ENCODE results near the gene RAMACL. TPM values are rescaled to one million over a fixed set of nuclear protein-coding genes. Genes with fewer than 3 reads are reported as not detected.

The RAMACL gene
- total and polyA plus RNA-seq, 11 donors, result 0.27 to 2.0 (median 0.69) TPM

- Histone ChIP-seq H3K4me1 (peaks cover 0 to 22% (median 11%) of the 10 kb centered on the region in 12 donors), H3K27ac (no peak overlapping the region), H3K9me3 (no peaks in the 10 kb centered on the region), H3K36me3 (peaks cover 0 to 3% (median 0%) of the 10 kb centered on the region in 9 donors), H3K4me3 (no peak overlapping the region), H3K27me3 (no peaks in the 10 kb centered on the region)
- WGBS, 4 donors, result 93 to 95% (median 94%) methylated on average over 19 of the region's 19 CpGs
- no peak for ATAC-seq
- DNase-seq, result no peak
- intact Hi-C loops (cut with DNase I), result no loop called here
- TF ChIP-seq POLR2A (IDR thresholded peaks at IDR 0.05) (no peak), CTCF (IDR thresholded peaks at IDR 0.05) (no peak)
Measured at GRCh38 chr6:166545156-166546034, 41.1 kb downstream of the RAMACL start.

DNA sequence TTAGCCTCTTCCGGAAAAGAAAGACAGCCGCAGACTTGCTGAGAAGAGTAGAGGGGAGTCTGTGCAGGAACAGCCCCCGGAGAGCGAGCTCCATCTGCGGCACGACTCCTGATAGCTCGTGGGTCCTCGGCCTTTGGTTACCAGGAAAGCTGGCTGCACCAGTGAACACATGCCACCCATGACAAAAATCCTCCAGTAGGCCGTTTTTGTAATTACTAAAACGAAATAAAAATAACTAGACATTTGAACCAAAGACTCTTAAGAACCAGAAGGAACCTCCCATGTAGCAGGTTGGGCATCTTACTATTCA, 42.2 kb downstream of the RAMACL start:
- Histone ChIP-seq H3K4me3 (no peak overlapping the region), H3K36me3 (peaks cover 0 to 3% (median 0%) of the 10 kb centered on the region in 9 donors), H3K27me3 (no peaks in the 10 kb centered on the region), H3K27ac (no peak overlapping the region), H3K4me1 (peaks cover 0 to 33% (median 16%) of the 10 kb centered on the region in 12 donors), H3K9me3 (no peaks in the 10 kb centered on the region)
- 95 to 97% (median 96%) methylated on average over 10 of the region's 10 CpGs for WGBS, 4 donors
- no peak for ATAC-seq
- no peak for TF ChIP-seq CTCF (IDR thresholded peaks at IDR 0.05)
- TF ChIP-seq POLR2A (IDR thresholded peaks at IDR 0.05), result no peak
- no peak for DNase-seq
- intact Hi-C loops (cut with DNase I), result no loop called here

DNA sequence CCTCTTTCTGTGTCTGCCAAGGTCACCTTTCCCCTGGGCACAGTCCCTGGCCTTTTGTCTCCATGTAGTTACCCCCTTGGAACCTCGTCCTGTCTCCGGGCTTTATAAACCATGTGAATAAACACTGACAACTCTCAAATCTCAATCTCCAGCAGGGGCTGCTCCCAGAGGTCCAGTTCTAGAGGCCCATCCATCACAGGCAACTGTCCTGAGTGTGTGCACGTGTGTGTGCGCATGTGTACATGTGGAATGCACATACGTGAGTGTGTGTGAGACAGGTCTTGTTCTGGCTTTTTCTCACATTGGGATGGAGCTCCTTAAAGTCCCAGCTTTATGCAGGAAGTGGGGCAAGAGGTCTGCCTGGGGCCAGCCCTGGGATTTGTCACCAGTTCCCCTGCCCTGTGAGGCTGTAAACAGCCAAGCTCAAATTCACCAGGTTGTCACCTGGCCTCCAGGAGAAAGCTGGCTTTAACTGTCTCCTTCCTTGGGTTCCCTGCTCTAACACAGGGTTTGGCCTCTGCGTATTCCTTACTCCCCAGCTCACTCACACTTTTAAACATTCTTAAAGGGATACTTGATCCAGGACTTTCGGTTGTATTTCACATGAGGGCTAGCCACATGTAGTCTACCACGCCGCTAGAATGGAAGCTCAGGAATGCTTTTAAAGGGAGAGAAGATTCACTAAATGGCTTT, 42.7 kb downstream of the RAMACL start:
- Histone ChIP-seq H3K27me3 (no peaks in the 10 kb centered on the region), H3K4me1 (peaks cover 0 to 35% (median 17%) of the 10 kb centered on the region in 12 donors), H3K4me3 (no peak overlapping the region), H3K9me3 (no peaks in the 10 kb centered on the region), H3K27ac (no peak overlapping the region), H3K36me3 (peaks cover 0 to 3% (median 0%) of the 10 kb centered on the region in 9 donors)
- intact Hi-C loops (cut with DNase I), result no loop called here
- no peak for TF ChIP-seq CTCF (IDR thresholded peaks at IDR 0.05)
- no peak for TF ChIP-seq POLR2A (IDR thresholded peaks at IDR 0.05)
- WGBS, 4 donors, result 82 to 89% (median 86%) methylated on average over 9 of the region's 9 CpGs
- ATAC-seq, result no peak
- DNase-seq, result no peak

- 55 to 75% (median 60%) methylated on average over 4 of the region's 4 CpGs for WGBS, 4 donors
- peaks cover 0 to 15% (median 9%) of the 10 kb centered on the region in 9 donors for H3K36me3 ChIP-seq
- intact Hi-C loops (cut with DNase I), result no loop called here
- TF ChIP-seq CTCF (IDR thresholded peaks at IDR 0.05) (no peak), POLR2A (IDR thresholded peaks at IDR 0.05) (no peak)
- H3K27ac ChIP-seq, result peak overlapping the region in 9 of 12 donors; percentile 0 to 77 (median 63)
- peak overlapping the region in 3 of 12 donors; percentile 21 to 40 (median 26) for H3K4me3 ChIP-seq
- H3K27me3 ChIP-seq, result no peaks in the 10 kb centered on the region
- ATAC-seq, result peak in 2 of 4 donors; percentile 52 to 63
- no peaks in the 10 kb centered on the region for H3K9me3 ChIP-seq
- H3K4me1 ChIP-seq, result peaks cover 0 to 35% (median 17%) of the 10 kb centered on the region in 12 donors
- DNase-seq, result no peak
Measured at GRCh38 chr6:166542580-166542912, 43.9 kb downstream of the RAMACL start.
